ENCODE results near the gene CCDC63. TPM values are rescaled to one million over a fixed set of nuclear protein-coding genes. Genes with fewer than 3 reads are reported as not detected.
A peak's percentile ranks its signal among the peaks of the same experiment; 100 is the strongest.
"Not testable (repeated sequence)": the region's sequence is repeated elsewhere in the genome, so short reads cannot be mapped to it uniquely, and the experiment has no call there.

Gene CCDC63
- polyA plus RNA-seq, 3 donors, result not detected

DNA sequence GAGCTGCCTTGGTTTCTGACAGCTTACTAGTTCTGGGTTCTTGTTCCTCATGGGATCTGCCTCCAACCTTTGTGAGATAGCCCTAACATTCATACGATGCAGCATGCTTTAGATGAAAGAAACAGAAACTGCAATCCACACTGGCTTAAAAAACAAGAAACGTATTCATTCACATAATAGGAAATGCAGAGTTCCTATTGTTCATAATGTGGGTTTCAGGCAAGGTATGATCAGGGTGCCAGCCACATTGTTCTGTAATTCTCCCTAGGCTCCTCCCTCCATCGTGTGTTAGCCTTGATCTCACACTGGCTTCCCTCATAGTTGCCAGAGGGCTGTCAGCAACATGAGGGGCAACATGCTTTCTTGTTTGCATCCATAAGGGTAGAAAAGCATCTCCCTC, 2.7 kb upstream of the CCDC63 start:
- DNase-seq, result no peak

DNA sequence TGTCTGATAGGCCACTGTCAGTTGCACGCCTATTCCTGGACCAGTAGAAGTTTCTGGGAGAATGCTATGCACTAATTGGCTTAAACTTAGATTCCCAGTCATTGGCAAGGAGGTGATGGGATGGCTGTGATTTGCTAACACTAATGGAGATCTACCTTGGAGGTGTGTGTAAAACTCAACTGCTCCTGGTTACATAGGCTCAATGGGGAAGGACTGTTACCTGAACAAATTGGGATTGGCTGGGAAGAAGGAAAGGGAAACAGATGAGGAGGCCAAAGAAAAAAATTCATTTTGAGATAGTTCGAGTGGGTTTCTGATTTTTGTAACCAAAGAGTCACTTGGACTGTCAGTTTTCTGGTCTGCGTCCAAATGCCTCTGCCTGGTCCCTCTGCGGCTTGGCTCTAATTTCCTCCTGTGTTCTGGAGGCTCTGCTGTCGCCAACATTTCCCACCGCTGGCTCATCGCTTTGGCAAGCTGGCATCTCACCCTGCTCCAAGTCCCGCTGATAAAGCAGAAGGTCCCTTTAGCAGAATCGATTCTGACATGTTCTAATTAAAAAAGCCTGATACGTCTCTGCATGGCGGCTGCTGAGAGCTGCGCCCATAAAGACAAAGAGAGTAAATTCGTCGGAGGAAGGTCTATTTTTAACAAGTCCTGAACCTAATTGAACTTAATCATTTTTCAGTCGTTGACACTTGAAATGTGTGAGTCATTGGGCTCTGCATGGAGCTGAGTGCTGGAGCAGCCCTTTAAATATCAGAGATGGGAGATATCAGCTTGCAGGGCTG, 2.0 kb upstream of the CCDC63 start:
- DNase-seq, result no peak

DNA sequence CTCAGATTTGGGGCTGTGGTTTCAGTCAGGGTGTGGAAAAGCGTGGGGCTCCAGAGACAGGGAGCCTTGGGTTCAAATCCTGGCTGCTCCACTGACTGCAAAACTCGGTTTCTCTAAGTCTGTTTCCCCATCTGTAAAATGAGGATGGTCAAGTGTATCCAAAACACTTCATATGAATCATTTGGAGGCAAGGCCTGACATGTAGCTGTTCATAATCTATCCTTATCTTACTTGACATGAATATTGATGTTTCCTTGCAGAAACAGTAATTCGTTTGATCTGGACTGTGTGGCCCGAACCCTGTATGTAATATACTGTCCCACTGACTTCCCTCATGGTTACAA, 1.5 kb upstream of the CCDC63 start:
- DNase-seq, result no peak

DNA sequence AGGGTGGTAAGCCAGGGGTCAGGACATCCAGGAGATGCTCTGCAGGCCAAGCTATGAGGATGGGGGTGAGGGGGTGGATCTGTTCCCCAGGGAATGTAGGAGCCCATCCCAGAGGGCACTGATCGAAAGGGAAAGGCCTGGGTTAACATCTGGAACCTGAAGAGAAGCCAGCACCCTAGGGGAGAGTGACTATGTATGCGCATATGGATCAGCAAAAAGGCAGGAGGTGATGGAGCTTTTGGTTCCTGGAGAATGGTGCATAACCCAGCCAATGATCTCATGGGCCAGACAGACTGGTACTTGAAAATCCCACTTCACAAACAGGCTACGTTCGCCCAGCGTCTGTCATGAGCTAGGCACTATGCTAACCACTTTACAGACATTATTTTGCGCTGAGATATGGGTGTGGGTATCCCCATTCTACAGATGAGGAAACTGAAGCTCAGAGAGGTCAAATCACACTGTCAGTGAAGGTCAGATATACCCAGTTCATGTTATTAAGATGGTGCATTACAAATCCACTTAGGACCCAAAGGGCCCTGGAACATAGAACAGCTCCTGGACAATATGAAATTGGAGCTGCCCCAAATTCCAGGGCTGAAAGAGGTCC, 1.6 kb downstream of the CCDC63 start:
- no peak for DNase-seq

DNA sequence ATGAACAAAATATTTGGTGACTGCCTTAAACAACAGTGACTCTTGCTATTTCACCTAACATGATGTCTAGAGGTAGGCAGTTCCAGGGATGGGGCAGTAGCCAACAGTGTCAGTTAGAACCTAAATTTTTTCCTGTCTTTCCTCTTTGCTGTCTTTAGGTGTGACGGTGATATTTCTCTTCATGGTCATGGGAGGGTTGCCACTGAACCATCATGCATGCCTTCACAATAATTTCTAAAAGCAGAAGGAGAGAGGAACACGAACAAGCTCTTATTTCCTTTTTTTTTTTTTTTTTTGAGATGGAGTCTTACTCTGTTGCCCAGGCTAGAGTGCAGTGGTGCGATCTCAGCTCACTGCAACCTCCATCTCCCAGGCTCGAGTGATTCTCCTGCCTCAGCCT, 2.4 kb downstream of the CCDC63 start:
- no peak for DNase-seq

DNA sequence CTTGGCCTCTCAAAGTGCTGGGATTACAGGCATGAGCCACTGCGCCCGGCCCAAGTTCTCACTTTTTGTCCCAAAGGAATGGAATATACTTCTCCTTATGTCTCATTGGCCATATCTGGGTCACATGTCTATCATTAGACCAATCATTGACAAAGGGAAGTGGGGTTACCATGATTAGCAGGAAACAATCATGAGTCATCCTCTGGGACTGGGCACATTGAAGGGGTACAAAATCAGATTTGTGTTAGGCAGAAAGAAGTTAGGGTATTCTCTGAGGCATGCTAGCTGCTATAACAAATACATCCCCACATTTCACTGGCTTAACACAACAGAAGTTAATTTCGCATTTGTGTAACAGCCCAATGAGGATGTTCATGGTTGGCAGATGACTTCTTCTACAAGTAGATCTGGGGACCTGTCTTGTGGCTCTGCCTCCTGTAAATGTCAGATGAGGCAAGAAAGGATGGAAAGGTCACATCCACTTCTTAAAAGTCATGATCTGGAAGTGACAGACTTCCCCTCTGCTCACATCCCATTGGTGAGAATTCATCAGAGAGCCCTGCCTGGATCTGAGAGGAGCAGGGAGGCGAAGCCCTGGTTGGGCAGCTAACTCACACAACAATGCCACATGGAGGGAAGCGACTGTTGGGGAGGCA, 3.1 kb downstream of the CCDC63 start:
- no peak for DNase-seq

DNA sequence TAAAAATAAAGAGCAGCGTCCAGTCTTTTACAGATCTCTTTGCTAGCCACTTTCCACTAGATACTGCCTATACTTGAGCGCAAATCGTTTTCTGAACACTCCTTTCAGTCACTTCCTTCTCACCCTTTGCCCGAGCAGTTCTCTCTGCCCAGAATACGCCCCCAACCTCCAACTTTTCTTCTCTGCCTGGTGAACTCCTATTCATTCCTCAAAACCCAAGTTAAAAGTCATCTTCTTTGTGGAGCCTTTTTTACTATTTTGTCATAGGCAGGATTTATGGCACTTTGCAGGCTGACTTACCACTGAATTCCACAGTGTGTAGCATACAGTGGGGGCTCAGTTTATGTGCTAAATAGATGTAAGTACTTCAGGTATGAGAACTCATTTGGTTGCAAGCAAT, 4.0 kb downstream of the CCDC63 start:
- no peak for DNase-seq

DNA sequence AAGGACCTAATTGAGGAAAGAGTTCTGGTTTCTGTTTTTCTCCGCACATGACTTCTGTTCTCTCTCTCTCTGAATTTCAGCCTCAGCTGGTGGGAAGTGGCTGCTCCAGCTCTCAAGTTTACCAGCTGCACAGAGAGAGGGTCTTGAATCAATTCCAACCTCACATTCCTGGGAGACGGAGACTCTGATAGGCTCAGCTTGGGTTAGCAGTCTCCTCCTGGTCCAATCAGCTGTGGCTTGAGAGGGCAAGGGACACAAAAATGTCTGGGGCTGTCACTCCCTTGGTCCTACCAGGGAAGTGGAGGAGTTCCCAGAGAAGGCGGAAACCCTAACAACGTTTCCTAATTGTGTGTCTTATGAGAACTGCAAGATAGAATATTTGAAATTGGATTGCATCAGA, 7.0 kb downstream of the CCDC63 start:
- DNase-seq, result peak; percentile 78

DNA sequence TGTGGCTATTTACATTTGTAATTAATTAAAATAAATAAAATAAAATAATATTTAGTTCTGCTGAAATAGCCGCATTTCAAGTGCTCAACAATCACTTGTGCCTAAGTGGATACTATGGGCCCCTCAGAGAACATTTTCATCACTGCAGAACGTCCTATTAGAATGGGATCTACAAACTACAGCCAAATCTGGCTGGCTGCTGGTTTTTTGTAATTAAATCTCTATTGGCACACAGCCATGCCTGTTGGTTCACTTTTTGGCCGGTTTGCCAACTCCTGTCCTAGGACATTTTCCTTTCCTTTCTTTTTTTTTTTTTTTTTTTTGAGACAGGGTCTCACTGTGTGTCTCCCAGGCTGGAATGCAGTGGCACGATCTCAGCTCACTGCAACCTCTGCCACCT, 9.8 kb downstream of the CCDC63 start:
- no peak for DNase-seq

DNA sequence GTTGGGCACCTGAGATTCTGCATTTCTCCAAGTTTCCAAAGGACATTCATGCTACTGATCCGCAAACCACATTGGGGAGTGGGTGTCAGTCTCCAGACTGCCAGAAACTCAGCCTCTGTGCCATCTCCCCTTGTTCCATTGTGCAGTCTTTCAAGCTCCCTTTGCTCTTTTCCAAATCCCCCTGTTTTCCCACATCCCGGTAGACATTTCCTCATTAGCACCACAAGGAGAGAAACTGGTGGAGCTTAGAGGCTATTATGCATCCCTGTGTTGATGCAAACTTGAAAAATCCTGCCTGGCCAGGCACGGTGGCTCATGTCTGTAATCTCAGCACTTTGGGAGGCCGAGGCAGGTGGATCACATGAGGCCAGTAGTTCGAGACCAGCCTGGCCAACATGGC, 10.7 kb downstream of the CCDC63 start:
- no peak for DNase-seq

DNA sequence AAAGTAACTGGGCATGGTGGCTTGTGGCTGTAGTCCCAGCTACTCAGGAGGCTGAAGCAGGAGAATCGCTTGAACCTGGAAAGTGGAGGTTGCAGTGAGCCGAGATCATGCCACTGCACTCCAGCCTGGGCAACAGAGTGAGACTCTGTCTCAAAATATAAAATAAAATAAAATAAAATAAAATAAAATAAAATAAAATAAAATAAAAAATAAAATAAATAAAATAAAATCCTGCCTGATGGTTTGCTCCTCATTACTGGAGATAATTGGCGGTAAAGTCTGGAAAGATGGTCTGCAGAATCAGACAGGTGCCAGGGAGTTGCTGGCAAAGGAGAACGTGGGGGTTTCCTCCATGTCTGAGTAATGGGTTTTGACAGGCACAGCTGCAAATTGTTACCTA, 11.2 kb downstream of the CCDC63 start:
- DNase-seq, result not testable (repeated sequence)

DNA sequence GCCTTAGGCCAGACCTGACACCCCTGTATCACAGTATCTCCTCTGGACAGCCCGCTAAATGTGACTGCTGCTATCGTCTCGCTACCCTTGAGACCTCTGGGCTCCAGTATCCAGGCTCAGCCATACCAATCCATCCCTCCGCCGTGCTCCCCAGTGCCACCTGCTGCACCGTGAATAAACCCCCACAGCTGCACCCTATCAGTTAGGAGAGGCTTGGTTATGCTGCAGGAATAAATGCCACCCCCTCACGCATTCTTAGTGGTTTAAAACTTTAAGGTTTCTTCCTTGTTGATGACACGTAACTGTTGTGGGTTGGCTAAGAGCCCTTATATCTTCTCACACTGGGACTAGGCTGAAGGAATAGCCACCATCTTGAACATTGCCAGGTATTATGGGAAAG, 12.1 kb downstream of the CCDC63 start:
- no peak for DNase-seq

DNA sequence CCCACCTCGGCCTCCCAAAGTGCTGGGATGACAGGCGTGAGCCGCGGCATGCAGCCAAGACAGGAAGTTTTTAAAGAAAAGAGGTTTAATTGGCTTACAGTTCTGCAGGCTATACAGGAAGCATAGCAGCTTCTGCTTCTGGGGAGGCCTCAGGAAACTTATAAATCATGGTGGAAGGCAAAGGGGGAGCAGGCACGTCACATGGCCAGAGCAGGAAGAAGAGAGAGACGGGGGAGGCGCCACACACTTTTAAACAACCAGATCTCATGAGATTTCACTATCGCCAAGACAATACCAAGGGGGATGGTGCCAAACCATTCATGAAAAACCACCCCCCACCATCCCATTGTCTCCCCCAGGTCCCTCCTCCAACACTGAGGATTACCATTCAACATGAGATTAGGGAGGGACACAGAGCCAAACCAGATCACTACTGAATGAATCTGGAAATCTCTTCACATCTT, 14.1 kb downstream of the CCDC63 start:
- DNase-seq, result peak; percentile 34

DNA sequence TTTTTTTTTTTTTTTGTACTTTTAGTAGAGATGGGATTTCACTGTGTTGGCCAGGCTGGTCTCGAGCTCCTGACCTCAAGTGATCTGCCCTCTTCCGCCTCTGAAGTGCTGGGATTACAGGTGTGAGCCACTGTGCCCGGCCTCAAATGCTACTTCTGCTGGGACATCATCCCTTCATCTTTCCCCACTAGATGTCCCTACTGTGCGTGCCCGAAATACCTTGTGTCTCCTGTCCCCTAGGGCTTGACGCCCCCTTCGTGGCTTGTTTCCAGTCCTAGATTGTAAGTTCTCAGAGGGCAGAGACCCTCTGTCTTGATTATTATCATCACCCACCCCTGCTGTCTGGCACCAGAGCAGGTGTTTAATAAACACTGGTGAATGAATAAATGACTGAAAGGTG, 14.9 kb downstream of the CCDC63 start:
- no peak for DNase-seq

DNA sequence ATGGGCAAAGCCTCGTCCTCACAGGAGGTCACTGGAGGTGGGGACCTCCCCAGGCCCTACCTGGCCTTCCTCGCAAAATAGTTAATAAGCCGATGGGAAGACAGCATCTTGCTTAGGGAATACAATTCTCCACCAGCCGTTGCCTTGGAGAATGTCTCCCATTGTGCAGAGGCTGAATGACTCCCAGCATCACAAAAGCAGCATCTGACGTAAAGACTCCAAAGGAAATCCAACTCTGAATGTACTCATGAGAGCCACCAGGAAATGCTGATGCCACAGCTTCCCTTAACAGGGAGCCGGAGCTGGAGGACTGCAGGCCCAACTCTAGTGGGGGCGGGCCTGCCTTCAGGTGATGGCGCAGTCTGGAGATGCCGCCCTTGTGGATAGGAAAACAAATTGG, 15.5 kb downstream of the CCDC63 start:
- no peak for DNase-seq

DNA sequence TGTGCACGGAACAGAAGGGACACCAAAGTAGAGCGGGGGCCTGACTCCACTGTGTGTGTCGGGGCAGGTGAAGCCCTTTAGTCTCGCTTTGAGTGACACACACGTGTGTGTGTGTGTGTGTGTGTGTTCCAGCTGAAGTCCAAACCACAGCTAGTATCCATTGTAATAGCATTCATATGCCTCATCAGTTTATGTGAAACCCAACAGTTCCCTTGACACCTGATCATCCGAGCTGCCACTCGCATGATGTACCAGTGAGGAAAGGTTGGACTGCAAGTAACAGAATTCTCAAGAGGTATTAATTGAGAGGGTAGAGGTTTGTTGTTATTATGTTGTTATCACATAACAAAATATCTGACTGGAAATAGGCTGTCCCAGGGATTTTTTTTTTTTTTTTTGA, 16.4 kb downstream of the CCDC63 start:
- no peak for DNase-seq

DNA sequence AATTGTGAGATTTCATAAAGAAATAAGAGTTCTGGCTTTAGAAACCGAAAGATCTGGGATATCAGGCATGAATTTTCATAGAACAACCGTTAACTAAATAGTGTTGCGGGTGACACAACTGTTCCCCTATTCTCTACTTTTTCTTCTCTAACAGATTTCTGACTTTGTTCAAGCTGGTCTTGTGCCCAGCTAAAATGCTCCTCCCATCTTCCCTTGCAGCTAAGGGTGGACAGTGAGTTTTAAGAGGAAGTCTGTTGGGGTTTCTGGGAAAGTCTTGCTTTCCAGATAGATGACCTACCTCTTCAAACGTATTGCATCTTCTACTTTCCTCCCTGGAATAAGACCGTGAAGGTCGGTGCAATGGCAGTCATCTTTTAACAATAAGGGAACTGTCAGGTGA, 18.7 kb downstream of the CCDC63 start:
- DNase-seq, result no peak

DNA sequence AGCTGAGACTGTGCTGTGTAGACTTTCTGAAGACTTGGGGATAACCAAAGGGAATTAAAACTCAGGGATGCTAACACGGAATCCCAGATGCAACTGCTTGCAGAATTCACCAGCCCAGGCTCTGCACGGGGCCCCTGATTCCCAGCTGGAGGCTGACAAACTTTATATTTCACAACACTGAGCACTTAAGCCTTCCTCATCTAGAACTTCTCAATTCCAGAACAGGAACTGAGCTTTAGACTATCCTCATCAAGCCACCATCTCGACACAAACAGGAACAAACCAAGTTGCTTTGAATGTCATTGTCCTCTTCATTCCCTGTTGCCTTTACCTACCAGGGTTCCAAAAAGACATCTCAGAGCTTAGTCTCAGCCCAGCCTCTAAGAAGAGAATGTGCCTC, 22.2 kb downstream of the CCDC63 start:
- DNase-seq, result no peak

DNA sequence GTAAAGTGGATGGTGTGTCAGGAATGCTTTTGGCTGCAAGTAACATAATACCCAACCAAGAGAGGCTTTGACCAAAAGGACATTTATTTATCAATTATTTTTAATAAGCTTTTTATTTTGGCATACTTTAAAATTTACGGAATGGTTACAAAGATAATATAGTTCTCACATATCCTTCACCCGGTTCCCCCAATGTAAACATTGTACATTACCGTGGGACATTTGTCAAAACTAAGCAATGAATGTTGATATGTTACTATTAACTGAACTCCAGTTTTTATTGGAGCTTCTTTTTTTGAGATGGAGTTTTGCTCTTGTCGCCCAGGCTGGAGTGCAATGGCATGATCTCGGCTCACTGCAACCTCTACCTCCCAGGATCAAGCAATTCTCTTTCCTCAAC, 23.0 kb downstream of the CCDC63 start:
- DNase-seq, result no peak

DNA sequence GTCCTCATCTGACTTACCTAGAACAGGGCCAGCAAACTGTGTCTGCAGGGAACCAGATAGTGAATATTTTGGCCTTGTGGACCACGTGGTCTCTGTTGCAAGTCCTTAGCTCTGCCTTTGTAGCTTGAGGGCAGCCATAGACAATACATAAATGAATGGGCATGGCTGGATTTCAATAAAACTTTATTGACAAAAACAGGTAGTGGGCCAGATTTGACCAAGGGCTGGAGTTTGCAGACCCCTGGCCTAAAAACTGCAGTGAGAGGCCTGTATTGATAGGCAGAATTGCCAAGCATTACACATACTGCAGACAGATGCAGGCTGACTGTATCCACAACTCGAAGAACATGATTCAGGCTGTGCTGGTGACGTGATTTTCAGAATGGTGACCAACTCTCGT, 25.3 kb downstream of the CCDC63 start:
- DNase-seq, result no peak

DNA sequence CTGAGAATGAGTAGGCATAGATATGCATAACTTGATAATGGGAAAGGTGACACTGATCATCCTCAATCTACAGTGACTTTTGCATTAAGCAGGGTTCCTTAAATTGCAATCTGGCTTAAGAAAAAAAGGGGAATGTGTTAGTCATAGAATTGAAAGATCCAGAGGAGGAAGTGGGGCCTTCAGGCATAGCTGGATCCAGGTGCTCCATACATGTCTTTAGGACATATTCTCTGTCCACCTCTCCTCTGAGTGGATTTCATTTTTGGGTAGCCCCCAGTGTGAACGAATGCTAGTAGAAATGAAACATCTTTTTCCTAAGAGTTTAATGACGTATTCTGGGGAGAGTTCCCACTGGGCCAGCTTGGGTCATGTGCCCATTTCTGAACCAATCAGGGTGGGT, 27.6 kb downstream of the CCDC63 start:
- DNase-seq, result no peak

DNA sequence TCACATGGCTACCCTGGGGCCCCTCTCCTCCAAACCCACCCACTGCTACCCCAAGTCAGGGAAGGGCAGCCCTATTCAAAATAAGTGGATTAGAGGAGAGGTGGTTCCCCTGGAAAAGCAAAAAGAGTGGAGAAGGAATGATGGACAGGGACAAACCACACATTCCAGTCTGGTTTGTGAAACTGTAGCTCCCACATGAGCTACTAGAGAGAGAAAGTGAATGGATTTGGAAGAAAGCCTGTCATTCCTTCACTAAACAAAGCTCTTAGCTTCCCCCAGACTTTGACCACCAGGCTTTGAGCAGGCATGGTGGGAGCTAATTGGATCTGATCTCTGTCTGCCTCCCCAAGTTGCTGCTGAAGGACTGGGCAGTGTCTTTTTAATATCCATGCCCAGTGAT, 28.0 kb downstream of the CCDC63 start:
- DNase-seq, result no peak

DNA sequence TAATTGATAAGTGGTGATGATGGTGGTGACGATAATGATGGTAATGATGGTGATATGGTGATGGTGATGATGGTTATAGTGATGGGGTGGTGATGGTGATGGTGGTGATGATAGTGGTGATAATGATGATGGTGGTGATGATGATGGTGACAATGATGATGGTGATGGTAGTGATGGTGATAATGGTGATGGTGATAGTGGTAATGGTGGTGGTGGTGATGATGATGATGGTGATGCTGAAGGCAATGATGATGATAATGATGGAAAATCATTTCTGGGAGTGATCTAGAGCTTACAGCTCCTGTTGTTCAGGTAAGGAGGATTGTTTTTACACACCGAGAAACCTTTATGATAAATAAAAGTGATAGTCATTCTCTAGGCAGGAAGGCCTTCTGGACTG, 33.9 kb downstream of the CCDC63 start:
- no peak for DNase-seq

DNA sequence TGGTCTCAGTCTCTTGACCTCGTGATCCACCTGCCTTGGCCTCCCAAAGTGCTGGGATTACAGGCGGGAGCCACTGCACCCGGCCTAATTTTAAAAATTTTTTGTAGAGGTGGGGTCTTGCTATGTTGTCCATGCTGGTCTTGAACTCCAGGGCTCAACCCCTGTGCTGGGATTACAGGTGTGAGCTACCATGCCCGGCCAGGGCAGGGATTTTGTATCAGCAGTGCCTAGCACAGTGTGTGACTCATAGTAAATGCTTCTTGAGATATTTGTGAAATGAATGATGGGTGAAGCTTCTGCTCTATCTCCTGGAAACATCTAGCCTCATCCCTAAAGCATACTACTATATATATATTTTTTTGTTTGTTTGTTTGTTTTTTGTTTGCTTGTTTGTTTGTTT, 36.5 kb downstream of the CCDC63 start:
- DNase-seq, result no peak

All from renal pelvis (tissue), 4 donors.